Stimulated activated CD4-positive, alpha-beta T cell treated with anti-CD3 and anti-CD28 coated beads, Interleukin-1b, Interleukin-23, amount 100 ng/mL, for 4 hours (primary cell): ENCODE data around the gene DMRTA1.
"Not testable (repeated sequence)": the region's sequence is repeated elsewhere in the genome, so short reads cannot be mapped to it uniquely, and the experiment has no call there.

Source experiments
- DNase-seq, 2 donors: peaks; one replicate each; pipeline ENCODE4 v3.0.0-alpha.2; 2020; ENCODE audit warnings: low read depth in 2 of 2

DMRTA1 gene

DNA sequence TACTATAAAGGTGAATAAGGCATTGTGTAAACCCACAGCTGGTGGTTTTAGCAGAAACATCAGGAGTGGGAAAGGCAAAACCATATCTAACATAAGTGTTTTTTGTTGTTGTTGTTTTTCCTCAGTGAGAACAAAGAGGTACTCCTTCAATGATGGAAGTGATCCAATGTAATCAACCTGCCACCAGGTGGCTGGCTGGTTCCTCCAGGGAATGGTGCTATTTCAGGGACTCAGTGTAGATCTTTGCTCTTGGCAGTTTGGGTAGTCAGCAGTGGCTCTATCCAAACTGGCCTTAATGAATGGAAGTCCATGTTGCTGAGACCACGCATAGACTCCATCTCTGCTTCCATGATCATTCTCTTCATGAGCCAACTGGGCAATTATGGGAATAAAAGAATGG is 10.8 kb downstream of the DMRTA1 start:
- no peak for DNase-seq

DNA sequence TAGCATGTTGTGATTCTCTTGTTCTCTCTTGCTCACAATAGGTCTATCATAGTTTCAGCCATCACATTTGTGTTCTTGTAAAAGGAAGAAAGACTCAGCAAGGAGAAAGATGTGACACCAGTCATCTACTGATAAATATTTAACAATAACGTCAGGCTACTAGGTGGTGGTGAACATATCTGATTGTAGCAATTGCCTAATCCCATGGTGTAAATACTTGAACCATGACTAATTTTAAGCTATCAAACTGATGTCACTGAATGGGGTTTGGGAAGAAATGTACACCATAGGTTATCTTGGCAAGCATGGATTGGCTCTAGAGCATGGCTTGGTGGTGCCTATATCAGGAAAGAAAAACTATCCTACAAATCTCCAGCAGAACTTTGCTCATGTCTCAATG is 16.6 kb downstream of the DMRTA1 start:
- DNase-seq: no peak

DNA sequence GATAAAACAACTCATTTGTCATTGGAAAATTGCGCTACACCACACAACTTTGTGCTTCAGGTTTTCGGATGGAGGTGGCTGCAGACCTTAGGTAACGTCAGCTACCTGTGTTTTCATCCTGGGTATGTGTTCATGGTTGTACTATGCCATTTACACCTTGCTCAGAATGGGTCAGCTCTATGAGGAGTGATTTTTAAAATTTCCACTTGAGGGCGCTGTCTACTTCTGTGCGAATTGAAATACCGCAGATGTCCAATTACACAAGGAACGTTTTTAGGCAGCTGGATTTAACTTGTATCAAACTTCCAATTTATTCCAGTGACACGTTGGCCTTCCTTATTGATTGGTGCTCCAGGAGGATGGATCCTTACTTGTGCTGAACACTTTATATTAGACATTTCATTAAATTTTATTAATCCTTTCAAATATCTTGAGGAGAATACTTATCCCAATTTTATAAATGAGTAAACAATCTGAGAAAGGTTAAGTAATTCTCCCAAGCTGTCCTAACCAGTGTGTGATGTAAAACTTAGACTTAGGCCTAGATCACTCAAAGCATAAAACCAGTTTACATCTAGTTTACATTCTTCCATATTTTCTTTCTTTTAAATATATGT is 23.4 kb downstream of the DMRTA1 start:
- no peak for DNase-seq

DNA sequence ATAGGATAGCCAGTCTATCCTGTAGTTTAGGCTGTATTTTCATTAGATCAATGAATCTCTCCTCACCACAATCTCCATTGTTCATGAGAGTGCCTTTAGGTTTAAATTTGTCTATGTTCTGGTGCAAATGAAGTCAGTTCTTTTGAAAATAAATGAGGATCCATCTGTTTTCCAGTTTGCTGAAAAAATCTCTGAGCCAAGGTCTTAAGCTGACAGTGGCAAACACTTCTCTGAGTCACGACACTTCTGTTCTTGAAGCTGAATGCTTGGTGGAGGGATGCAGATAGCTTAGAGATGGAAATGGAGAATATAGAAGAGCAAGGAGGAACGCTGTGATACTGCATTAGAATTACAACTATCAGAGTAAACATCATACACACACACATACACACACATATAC is 34.9 kb downstream of the DMRTA1 start:
- no peak for DNase-seq

GRCh38 chr9:22483528-22484070 is 37.0 kb downstream of the DMRTA1 start:
- DNase-seq: no peak

DNA sequence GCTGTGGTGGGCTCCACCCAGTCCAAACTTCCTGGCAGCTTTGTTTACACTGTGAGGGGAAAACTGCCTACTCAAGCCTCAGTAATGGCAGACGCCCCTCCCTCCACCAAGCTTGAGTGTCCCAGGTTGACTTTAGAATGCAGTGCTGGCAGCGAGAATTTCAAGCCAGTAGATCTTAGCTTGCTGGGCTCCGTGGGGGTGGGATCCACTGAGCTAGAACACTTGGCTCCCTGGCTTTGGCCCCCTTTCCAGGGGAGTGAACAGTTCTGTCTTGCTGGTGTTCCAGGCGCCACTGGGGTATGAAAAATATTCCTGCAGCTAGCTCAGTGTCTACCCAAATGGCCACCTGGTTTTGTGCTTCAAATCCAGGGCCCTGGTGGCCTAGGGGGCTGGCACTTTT is 49.6 kb downstream of the DMRTA1 start:
- DNase-seq: not testable (repeated sequence)
